HG03432 (cell line): ENCODE data around the gene PLXNB3.
"Not testable (repeated sequence)": the region's sequence is repeated elsewhere in the genome, so short reads cannot be mapped to it uniquely, and the experiment has no call there.

ENCODE experiments used
- ATAC-seq: cut with Tn5 transposase; IDR thresholded peaks from one replicate; pipeline ENCODE4 v1.9.1; 2021; ENCODE audit warnings: mild to moderate bottlenecking, moderate library complexity; ENCODE audit not compliant: unreplicated experiment

The PLXNB3 gene

GRCh38 chrX:153763989-153764755 lies at the start of gene PLXNB3:
Gene PLXNB3 (plus strand): TSS chrX:153764249. CDS start chrX:153765536, 1,287 bp downstream.
- no peak for ATAC-seq

- no peak for ATAC-seq
Measured at GRCh38 chrX:153714256-153714655, 49.8 kb upstream of the PLXNB3 start.

GRCh38 chrX:153717445-153717844 lies 46.6 kb upstream of the PLXNB3 start:
- no peak for ATAC-seq

GRCh38 chrX:153719238-153719637 lies 44.8 kb upstream of the PLXNB3 start:
- no peak for ATAC-seq

- no peak for ATAC-seq
Measured at GRCh38 chrX:153719701-153720100, 44.3 kb upstream of the PLXNB3 start.

- no peak for ATAC-seq
Measured at GRCh38 chrX:153722704-153723350, 41.2 kb upstream of the PLXNB3 start.

- peak; percentile 37 for ATAC-seq
Measured at GRCh38 chrX:153723351-153724251, 40.4 kb upstream of the PLXNB3 start.

- peak; percentile 58 for ATAC-seq
Measured at GRCh38 chrX:153724252-153725038, 39.6 kb upstream of the PLXNB3 start, which contains the start of the genes ABCD1 and BCAP31. Gene ABCD1 (plus strand): TSS chrX:153724856. CDS start chrX:153725267, 411 bp downstream. Gene BCAP31 (minus strand): TSS chrX:153724387. CDS start chrX:153723244, 1,143 bp downstream.

- ATAC-seq = peak; percentile 0
Measured at GRCh38 chrX:153725039-153725831, 38.8 kb upstream of the PLXNB3 start.

GRCh38 chrX:153725832-153726285 lies 38.2 kb upstream of the PLXNB3 start:
- ATAC-seq = no peak

- peak; percentile 50 for ATAC-seq
Measured at GRCh38 chrX:153726286-153727122, 37.5 kb upstream of the PLXNB3 start.

- ATAC-seq = no peak
Measured at GRCh38 chrX:153727123-153727931, 36.7 kb upstream of the PLXNB3 start.

- ATAC-seq = no peak
Measured at GRCh38 chrX:153728095-153728494, 36.0 kb upstream of the PLXNB3 start.

- ATAC-seq = no peak
Measured at GRCh38 chrX:153728951-153729631, 35.0 kb upstream of the PLXNB3 start.

- ATAC-seq = not testable (repeated sequence)
Measured at GRCh38 chrX:153730115-153730514, 33.9 kb upstream of the PLXNB3 start.

GRCh38 chrX:153731117-153731844 lies 32.8 kb upstream of the PLXNB3 start:
- no peak for ATAC-seq
